ENCODE data around the gene ANKRD31.
"Not testable (repeated sequence)": the region's sequence is repeated elsewhere in the genome, so short reads cannot be mapped to it uniquely, and the experiment has no call there.

GRCh38 chr5:75176009-75176408 is 60.7 kb downstream of the ANKRD31 start:
- not testable (repeated sequence) for TF ChIP-seq CTCF (IDR thresholded peaks at IDR 0.05); ZFX (IDR thresholded peaks at IDR 0.05; ENCODE audit: borderline replicate concordance)
